GM19324 (cell line): ENCODE results near the gene PKP4.
"Not testable (repeated sequence)": the region's sequence is repeated elsewhere in the genome, so short reads cannot be mapped to it uniquely, and the experiment has no call there.

ENCODE experiments used
- ATAC-seq: cut with Tn5 transposase; IDR thresholded peaks from one replicate; pipeline ENCODE4 v1.9.1; 2021; ENCODE audit warnings: mild to moderate bottlenecking, moderate library complexity; ENCODE audit not compliant: unreplicated experiment, low FRiP score

Gene PKP4

DNA sequence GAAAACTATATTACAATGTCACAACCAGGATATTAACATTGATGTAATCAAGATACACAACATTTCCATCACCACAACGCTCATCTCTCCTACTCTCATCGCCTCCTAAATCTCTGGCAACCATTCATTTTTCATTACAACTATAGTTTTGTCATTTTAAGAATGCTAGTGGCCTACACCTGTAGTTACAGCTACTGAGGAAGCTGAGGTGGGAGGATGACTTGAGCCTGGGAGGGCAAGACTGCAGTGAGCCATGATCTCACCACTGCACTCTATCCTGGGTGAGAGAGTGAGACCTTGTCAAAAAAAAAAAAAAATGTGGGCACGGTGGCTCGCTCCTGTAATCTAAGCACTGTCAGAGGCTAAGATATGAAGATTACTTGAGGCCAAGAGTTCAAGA lies 10.5 kb downstream of the PKP4 start:
- ATAC-seq, result no peak

GRCh38 chr2:158472829-158473228 lies 16.1 kb downstream of the PKP4 start:
- ATAC-seq, result not testable (repeated sequence)

GRCh38 chr2:158473300-158473699 lies 16.5 kb downstream of the PKP4 start:
- not testable (repeated sequence) for ATAC-seq

- ATAC-seq, result no peak
Measured at GRCh38 chr2:158473719-158474392, 17.1 kb downstream of the PKP4 start.

DNA sequence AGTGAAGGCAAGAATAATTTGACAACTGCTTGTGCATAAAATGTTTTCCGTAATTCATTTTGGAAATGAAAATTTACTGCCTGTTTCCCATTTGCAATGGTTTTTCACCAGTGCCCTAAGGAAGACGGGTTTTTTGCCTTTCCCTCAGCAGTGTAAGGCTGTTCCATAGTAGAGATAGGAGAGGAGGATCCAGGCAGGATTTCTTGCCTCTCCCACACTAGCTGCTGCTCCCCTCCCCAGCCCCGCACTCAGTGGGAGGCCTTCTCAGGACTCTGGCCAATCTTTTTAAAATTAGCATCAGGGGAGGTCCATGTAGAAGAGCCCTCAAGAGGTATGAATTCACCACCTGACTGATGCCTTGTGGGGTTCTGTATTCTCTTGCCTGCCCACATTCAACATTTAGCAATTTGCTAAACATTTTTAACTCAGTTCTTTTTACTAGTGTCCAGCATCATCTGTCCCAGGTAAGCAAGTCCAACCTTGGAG lies 17.8 kb downstream of the PKP4 start:
- ATAC-seq, result not testable (repeated sequence)

DNA sequence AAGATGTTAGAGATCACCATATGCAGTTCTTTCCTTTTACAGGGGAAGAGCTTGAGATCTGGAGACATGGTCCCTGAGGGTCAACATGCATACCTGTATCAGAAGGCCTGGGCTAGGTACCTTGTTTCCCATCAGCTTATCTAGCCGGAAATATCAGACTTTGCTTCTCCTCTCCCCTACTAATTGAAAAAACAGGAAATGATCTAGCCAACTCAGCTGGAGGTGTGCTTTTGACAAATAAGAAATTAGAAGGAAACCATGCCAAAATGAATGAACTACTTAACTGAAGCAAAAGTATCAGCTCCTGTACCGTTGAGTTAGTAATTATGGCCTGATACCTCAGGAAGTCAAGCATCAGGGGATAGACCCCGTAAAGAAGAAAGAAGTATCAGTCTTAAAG lies 20.4 kb downstream of the PKP4 start:
- ATAC-seq, result no peak

GRCh38 chr2:158478237-158478636 lies 21.5 kb downstream of the PKP4 start:
- ATAC-seq, result no peak

GRCh38 chr2:158478816-158479215 lies 22.1 kb downstream of the PKP4 start:
- no peak for ATAC-seq

GRCh38 chr2:158481116-158481515 lies 24.4 kb downstream of the PKP4 start:
- no peak for ATAC-seq

DNA sequence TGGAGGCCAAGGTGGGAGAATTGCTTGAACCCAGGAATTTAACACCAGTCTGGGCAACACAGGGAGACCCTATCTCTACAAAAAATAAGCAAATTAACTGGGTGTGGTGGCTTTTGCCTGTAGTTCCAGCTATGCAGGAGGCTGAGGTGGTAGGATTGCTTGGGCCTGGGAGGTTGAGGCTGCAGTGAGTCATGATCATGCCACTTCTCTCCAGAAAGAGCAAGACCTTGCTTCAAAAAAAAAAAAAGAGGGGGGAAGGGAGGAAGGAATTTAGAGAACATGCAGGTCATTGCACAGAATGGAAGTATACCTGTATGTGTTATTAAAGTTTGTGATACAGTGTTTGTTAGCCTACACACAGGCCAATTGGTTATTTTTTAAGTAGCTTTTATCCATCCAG lies 25.8 kb downstream of the PKP4 start:
- ATAC-seq, result no peak

- no peak for ATAC-seq
Measured at GRCh38 chr2:158484892-158485556, 28.3 kb downstream of the PKP4 start.

DNA sequence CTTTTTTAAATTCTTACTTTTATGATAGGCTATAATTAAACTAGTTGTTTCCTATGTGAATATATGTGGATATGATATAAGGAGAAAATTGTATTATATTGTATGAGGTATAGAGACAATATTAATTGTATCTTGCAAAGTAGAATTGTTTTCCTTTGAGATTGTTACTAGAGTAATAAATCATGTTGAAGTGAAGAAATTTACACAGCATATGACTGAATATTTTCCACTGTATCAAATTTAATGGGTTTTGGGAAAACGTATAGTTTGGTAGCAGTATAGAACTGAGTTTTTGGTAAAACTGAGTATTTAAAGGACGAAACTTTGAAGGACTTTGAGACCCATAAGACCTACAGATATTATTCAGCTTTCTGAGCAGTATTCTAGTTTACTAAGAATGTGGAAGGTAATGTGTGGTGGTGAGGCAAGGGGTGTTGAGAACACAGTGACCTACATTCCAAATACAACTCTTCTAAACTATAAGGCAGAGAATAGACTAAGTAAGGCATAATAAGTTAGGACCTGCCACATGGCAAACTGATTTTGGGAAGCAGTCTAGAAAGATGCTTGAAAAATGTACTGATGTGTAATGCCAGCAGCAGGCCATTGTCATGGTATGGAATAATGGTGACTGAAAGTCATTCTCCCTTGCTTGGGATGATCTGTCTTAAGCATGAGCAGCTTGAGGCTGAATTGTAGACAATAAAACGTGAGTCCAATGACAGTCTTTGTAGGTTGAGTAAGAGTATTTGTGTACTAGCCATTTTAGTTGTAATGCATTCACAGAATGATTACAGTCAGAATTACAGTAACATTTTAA lies 29.6 kb downstream of the PKP4 start:
- no peak for ATAC-seq

GRCh38 chr2:158486970-158487325 lies 30.2 kb downstream of the PKP4 start:
- no peak for ATAC-seq

DNA sequence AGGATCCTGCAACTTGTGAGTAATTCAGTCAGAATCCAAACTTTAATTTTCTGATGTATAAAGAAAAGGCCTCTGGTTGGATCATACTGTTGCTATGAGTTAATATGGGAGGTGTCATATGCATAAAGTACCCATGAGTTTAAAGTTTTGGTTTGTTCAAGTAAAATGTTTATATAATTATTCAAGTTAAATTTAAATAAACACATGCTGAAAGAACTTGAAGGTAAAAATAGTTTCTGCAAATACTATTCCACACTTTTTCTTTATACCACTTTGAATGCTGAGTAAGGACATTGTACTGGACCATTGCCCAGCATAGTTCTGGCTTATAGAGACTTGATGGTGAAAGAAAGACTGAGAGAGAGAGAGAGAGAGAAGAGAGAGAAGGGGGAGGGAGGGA lies 30.7 kb downstream of the PKP4 start:
- no peak for ATAC-seq

GRCh38 chr2:158488442-158489216 lies 31.9 kb downstream of the PKP4 start:
- no peak for ATAC-seq

DNA sequence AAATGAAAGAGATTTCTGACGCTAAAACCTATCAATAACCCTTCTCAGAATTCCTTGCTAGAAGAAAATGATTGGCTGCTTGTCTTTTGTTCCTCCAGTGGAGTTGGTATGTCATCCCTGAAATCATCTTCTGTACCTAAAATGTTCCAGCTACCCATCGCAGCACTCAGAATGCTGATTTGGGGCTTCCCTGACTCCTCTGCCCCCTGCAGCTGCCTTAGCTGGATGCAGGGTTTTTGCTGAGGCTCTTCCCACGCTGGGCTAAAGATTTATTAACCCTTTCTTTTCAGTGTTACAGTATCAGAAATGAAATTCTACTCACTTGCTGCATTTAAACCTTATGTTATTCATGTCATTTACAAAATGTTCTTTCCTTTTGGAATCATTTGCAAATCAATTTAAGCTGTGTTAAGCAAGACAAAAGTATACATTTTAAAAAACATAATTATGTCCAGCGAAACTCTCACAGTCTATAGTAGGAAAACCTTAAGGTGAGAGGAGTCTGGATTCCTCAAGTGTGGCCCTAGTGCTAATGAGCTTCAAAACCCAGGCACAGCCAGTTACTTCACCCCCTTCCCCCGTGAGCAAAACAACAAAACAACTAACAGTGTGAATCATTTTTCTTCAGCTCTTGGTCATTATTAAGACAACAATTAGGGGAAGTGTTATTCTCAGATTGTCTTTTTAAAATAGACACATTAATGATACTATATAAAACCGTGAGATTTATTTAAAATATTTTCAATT lies 32.8 kb downstream of the PKP4 start:
- ATAC-seq, result no peak

DNA sequence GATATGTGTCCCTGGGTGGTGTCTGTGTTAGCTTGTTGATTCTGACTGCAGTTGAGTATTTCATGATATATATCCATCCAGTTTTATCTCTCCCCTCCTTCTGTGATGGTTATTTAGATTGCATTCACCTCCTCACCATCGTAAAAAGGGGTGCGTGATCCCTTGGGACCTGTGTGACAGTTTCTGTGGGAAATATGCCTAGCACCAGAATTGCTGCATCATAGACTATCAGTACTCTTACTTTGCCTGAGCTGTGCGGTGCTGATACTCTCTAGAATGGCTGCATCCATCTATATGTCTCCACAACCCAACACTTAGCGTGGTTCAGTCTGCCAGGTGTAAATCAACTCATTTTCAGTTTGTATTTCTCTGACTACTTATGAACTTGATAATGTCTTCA lies 34.3 kb downstream of the PKP4 start:
- no peak for ATAC-seq

DNA sequence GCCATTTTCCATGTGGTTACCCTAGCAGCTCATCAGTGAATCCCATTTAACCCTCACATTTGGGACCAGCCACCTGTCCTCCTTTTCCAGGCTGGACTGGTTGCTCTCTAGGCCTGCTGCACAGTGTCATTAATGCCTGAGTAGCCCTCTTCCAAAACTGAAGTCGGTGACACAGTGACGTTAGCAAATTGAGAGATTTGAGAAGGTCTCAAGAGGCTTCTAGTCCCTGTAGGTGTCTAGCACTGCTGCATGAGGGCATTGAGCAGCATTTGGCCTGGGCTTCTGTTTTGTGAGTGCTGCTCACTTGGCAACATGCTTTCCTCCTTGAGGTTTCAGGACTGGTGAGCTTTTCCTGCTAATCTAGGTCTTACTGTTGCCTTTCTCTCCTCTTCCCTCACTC lies 36.7 kb downstream of the PKP4 start:
- no peak for ATAC-seq

DNA sequence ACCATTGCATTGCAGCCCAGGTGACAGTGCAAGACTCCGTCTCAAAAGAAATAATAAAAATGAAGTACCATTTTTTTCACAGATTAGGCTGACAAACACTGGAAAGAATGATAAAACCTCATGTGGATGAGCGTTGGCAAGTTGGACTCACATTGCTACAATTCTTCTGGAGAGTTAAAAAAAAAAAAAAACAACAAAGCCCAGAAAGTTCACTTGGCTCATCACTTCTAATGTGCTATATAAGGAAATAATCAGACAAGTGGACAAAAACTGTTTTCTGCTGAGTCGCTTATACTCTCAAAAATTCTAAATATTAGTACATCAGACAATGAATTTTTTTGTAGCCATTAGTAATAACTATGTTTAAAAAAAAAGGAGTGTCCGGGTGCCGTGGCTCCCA lies 38.4 kb downstream of the PKP4 start:
- ATAC-seq, result no peak

- ATAC-seq, result no peak
Measured at GRCh38 chr2:158496986-158497385, 40.2 kb downstream of the PKP4 start.
